Thyroid gland (tissue), 4 donors: Measurements from ENCODE around the gene B9D1.

ENCODE experiments used
- POLR2A ChIP-seq, 2 donors: fragments of 450-650 bp; IDR thresholded peaks; one replicate each; pipeline ENCODE4 v1.6.1; 2017; ENCODE audit warnings: antibody characterized with exemption in 2 of 2, mild to moderate bottlenecking in 2 of 2, moderate library complexity in 1 of 2
- TF ChIP-seq, protein P1 (sequence below), 6 experiments: fragments of 200-600 bp in 3 of 6; fragments of 450-650 bp in 3 of 6; sonication (generic) in 3 of 6; IDR thresholded peaks; one replicate each; pipeline ENCODE4 v1.5.1; 2016 to 2019; ENCODE audit warnings: antibody characterized with exemption in 6 of 6, mild to moderate bottlenecking in 2 of 6, inconsistent platforms in 1 of 6, moderate library complexity in 1 of 6

DNA sequence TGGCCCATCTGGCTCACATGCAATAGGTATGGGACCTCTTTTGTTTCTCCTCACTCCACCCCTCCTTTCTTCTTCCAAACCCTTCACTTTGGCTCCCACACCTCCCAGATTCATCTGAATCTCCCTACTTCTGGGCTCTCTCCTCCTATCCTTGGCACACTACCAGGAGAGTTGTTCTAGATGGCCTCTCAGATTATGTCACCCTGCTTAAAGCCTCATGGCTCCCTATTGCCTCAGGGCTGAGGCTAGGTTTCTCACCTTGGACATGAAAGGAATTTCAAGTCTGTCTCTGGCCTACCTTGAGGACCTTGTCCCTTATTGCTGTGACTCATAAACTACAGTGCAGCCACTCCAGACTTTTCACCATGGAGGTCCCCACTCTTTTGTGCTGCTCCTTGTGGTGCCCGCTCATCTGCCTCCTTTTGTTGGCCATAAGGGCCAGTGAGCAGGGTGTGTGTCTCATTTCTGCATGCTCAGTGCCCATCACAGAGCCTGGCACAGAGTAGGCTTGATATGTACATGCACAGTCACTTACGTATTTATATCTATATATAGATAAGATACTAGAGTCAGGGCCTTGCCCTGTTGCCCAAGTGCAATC, 25.5 kb upstream of the B9D1 start:
- TF ChIP-seq, protein P1, sequence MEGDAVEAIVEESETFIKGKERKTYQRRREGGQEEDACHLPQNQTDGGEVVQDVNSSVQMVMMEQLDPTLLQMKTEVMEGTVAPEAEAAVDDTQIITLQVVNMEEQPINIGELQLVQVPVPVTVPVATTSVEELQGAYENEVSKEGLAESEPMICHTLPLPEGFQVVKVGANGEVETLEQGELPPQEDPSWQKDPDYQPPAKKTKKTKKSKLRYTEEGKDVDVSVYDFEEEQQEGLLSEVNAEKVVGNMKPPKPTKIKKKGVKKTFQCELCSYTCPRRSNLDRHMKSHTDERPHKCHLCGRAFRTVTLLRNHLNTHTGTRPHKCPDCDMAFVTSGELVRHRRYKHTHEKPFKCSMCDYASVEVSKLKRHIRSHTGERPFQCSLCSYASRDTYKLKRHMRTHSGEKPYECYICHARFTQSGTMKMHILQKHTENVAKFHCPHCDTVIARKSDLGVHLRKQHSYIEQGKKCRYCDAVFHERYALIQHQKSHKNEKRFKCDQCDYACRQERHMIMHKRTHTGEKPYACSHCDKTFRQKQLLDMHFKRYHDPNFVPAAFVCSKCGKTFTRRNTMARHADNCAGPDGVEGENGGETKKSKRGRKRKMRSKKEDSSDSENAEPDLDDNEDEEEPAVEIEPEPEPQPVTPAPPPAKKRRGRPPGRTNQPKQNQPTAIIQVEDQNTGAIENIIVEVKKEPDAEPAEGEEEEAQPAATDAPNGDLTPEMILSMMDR (IDR thresholded peaks at IDR 0.05) = no peak
- TF ChIP-seq POLR2A (IDR thresholded peaks at IDR 0.05) = no peak
